ENCODE data around the gene C1QTNF9.
"Not testable (repeated sequence)": the region's sequence is repeated elsewhere in the genome, so short reads cannot be mapped to it uniquely, and the experiment has no call there.

The C1QTNF9 gene

GRCh38 chr13:24309300-24309699, at the start of gene C1QTNF9:
Gene C1QTNF9, plus strand, starts transcription at chr13:24309580. Its CDS starts 6,424 bp downstream, at chr13:24316004.
- in situ Hi-C loops (cut with HindIII; ENCODE audit: low sequenced_read_pairs): not testable (repeated sequence)

GRCh38 chr13:24261566-24261965, 47.8 kb upstream of the C1QTNF9 start:
- in situ Hi-C loops (cut with HindIII; ENCODE audit: low sequenced_read_pairs): no loop called here

GRCh38 chr13:24263632-24264031, 45.7 kb upstream of the C1QTNF9 start:
- in situ Hi-C loops (cut with HindIII; ENCODE audit: low sequenced_read_pairs): no loop called here

GRCh38 chr13:24264976-24265375, 44.4 kb upstream of the C1QTNF9 start:
- in situ Hi-C loops (cut with HindIII; ENCODE audit: low sequenced_read_pairs): no loop called here

- in situ Hi-C loops (cut with HindIII; ENCODE audit: low sequenced_read_pairs): no loop called here
These were observed 43.9 kb upstream of the C1QTNF9 start for GRCh38 chr13:24265453-24265852.

GRCh38 chr13:24267274-24267673, 42.1 kb upstream of the C1QTNF9 start:
- in situ Hi-C loops (cut with HindIII; ENCODE audit: low sequenced_read_pairs): no loop called here

- in situ Hi-C loops (cut with HindIII; ENCODE audit: low sequenced_read_pairs): no loop called here
These were observed 41.6 kb upstream of the C1QTNF9 start for GRCh38 chr13:24267801-24268200.

GRCh38 chr13:24269821-24270220, 39.6 kb upstream of the C1QTNF9 start:
- in situ Hi-C loops (cut with HindIII; ENCODE audit: low sequenced_read_pairs): loop anchor here (5.0 kb wide), 1 partner anchor 33 kb away; no protein-coding TSS in a partner anchor

GRCh38 chr13:24270639-24271141, 38.7 kb upstream of the C1QTNF9 start:
- in situ Hi-C loops (cut with HindIII; ENCODE audit: low sequenced_read_pairs): loop anchor here (5.0 kb wide), 1 partner anchor 33 kb away; no protein-coding TSS in a partner anchor

- in situ Hi-C loops (cut with HindIII; ENCODE audit: low sequenced_read_pairs): loop anchor here (5.0 kb wide), 1 partner anchor 34 kb away; no protein-coding TSS in a partner anchor
These were observed 38.2 kb upstream of the C1QTNF9 start for GRCh38 chr13:24271231-24271600.

GRCh38 chr13:24271601-24272451, 37.6 kb upstream of the C1QTNF9 start:
- in situ Hi-C loops (cut with HindIII; ENCODE audit: low sequenced_read_pairs): loop anchor here (5.0 kb wide), 1 partner anchor 35 kb away; no protein-coding TSS in a partner anchor

- in situ Hi-C loops (cut with HindIII; ENCODE audit: low sequenced_read_pairs): loop anchor here (5.0 kb wide), 1 partner anchor 35 kb away; no protein-coding TSS in a partner anchor
These were observed 36.8 kb upstream of the C1QTNF9 start for GRCh38 chr13:24272452-24273161.

- in situ Hi-C loops (cut with HindIII; ENCODE audit: low sequenced_read_pairs): loop anchor here (5.0 kb wide), 1 partner anchor 37 kb away; no protein-coding TSS in a partner anchor
These were observed 35.5 kb upstream of the C1QTNF9 start for GRCh38 chr13:24273926-24274325.

GRCh38 chr13:24274452-24275021, 34.8 kb upstream of the C1QTNF9 start:
- in situ Hi-C loops (cut with HindIII; ENCODE audit: low sequenced_read_pairs): loop anchor here (5.0 kb wide), 1 partner anchor 37 kb away; no protein-coding TSS in a partner anchor

GRCh38 chr13:24275041-24275440, 34.3 kb upstream of the C1QTNF9 start:
- in situ Hi-C loops (cut with HindIII; ENCODE audit: low sequenced_read_pairs): no loop called here

GRCh38 chr13:24276306-24276705, 33.1 kb upstream of the C1QTNF9 start:
- in situ Hi-C loops (cut with HindIII; ENCODE audit: low sequenced_read_pairs): no loop called here

GRCh38 chr13:24276861-24277260, 32.5 kb upstream of the C1QTNF9 start:
- in situ Hi-C loops (cut with HindIII; ENCODE audit: low sequenced_read_pairs): no loop called here

GRCh38 chr13:24277761-24278160, 31.6 kb upstream of the C1QTNF9 start:
- in situ Hi-C loops (cut with HindIII; ENCODE audit: low sequenced_read_pairs): no loop called here

- in situ Hi-C loops (cut with HindIII; ENCODE audit: low sequenced_read_pairs): no loop called here
These were observed 29.9 kb upstream of the C1QTNF9 start for GRCh38 chr13:24279327-24280110.

- in situ Hi-C loops (cut with HindIII; ENCODE audit: low sequenced_read_pairs): no loop called here
These were observed 28.7 kb upstream of the C1QTNF9 start for GRCh38 chr13:24280720-24281119.
